HL-60 (cell line): Measurements from ENCODE around the gene SHB.

ENCODE experiments used
- POLR2AphosphoS5 ChIP-seq: IDR thresholded peaks from 2 replicates; pipeline ENCODE4 v1.6.1; 2012; ENCODE audit warnings: low read depth
- TF ChIP-seq, protein P1 (sequence below): IDR thresholded peaks from one replicate; pipeline ENCODE4 v1.5.1; 2011; ENCODE audit warnings: low read length, control low read depth, inconsistent platforms; ENCODE audit not compliant: insufficient read depth

DNA sequence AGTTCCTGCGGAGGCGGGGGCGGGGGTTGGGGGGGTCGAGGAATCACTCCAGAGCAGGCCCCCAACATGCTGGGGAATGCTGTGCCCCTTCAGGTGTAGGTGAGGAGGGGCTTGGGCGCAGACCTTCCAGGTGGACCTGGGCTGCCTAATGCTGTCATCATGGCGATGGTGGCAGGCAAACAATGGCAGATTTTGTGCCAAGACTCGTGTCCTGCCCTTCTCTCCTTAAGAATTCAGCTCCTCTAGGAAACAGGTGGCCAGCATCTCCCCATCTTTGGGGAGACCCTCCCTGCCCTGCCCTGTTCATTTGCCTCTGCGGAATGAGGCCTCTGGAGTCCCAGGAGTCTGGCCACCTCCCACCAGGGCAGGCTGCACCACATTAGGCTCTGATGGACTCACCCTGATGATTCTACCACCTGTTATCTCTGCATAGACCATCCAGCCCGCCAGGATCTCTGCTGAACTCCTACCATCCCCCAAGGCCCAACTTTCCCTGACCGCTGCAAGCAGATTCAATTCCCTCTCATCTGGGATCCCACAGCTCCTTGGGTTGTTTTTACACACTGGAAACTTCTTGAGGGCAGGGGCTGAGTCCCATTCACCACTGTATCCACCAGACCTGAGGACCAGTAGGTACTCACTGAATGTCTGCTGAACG is 154.2 kb downstream of the SHB start:
- TF ChIP-seq, protein P1, sequence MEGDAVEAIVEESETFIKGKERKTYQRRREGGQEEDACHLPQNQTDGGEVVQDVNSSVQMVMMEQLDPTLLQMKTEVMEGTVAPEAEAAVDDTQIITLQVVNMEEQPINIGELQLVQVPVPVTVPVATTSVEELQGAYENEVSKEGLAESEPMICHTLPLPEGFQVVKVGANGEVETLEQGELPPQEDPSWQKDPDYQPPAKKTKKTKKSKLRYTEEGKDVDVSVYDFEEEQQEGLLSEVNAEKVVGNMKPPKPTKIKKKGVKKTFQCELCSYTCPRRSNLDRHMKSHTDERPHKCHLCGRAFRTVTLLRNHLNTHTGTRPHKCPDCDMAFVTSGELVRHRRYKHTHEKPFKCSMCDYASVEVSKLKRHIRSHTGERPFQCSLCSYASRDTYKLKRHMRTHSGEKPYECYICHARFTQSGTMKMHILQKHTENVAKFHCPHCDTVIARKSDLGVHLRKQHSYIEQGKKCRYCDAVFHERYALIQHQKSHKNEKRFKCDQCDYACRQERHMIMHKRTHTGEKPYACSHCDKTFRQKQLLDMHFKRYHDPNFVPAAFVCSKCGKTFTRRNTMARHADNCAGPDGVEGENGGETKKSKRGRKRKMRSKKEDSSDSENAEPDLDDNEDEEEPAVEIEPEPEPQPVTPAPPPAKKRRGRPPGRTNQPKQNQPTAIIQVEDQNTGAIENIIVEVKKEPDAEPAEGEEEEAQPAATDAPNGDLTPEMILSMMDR, result no peak
- no peak for TF ChIP-seq POLR2AphosphoS5
